GM12892 (cell line): ENCODE results near the gene TDP2.

Source experiments
- POLR2A ChIP-seq: IDR thresholded peaks from 2 replicates; pipeline ENCODE4 v1.6.1; 2011; ENCODE audit warnings: low read depth, low read length, control low read depth
- POLR2AphosphoS5 ChIP-seq: IDR thresholded peaks from 2 replicates; pipeline ENCODE4 v1.6.1; 2011; ENCODE audit warnings: low read depth, low read length, control low read depth

GRCh38 chr6:24692415-24692814 lies 25.7 kb upstream of the TDP2 start:
- TF ChIP-seq POLR2A (no peak), POLR2AphosphoS5 (no peak)
